Lung (tissue), 12 donors: ENCODE data around the gene GRIK3. TPM values are rescaled to one million over a fixed set of nuclear protein-coding genes. Genes with fewer than 3 reads are reported as not detected.

Source experiments
- ATAC-seq: fragments of 200-7000 bp; cut with Tn5 transposase; one replicate; pipeline ENCODE4 v1.9.1; 2020; ENCODE audit warnings: moderate number of reproducible peaks; ENCODE audit not compliant: insufficient read depth, low FRiP score
- DNase-seq, 3 donors: peaks; one replicate each; pipeline ENCODE4 v3.0.0-alpha.2; 2013 to 2017
- H3K27ac ChIP-seq, 2 donors: one replicate each; pipeline ENCODE4 v1.5.1; 2013; ENCODE audit warnings: mild to moderate bottlenecking in 2 of 2, moderate library complexity in 2 of 2, control low read depth in 1 of 2, inconsistent platforms in 1 of 2, low read depth in 1 of 2, low read length in 1 of 2
- H3K27me3 ChIP-seq, 3 donors: one replicate each; pipeline ENCODE4 v1.5.1; 2013; ENCODE audit warnings: low read length in 2 of 3; ENCODE audit not compliant: control insufficient read depth in 3 of 3, insufficient read depth in 3 of 3
- H3K36me3 ChIP-seq, 4 donors: one replicate each; pipeline ENCODE4 v1.5.1; 2013; ENCODE audit warnings: low read length in 4 of 4, mild to moderate bottlenecking in 1 of 4, moderate library complexity in 1 of 4; ENCODE audit not compliant: control insufficient read depth in 4 of 4, insufficient read depth in 4 of 4
- H3K4me1 ChIP-seq, 5 donors: one replicate each; pipeline ENCODE4 v1.5.1; 2013; ENCODE audit warnings: low read length in 5 of 5, mild to moderate bottlenecking in 2 of 5, moderate library complexity in 1 of 5; ENCODE audit not compliant: control insufficient read depth in 5 of 5, insufficient read depth in 5 of 5
- H3K4me3 ChIP-seq: one replicate; pipeline ENCODE4 v1.5.1; 2013; ENCODE audit warnings: mild to moderate bottlenecking, control low read depth, moderate library complexity
- H3K9ac ChIP-seq, 2 donors: one replicate each; pipeline ENCODE4 v1.5.1; 2013; ENCODE audit warnings: low read length in 2 of 2, control low read depth in 1 of 2; ENCODE audit not compliant: insufficient read depth in 1 of 2
- H3K9me3 ChIP-seq, 4 donors: one replicate each; pipeline ENCODE4 v1.5.1; 2013; ENCODE audit warnings: low read length in 3 of 4, mild to moderate bottlenecking in 1 of 4, moderate library complexity in 1 of 4; ENCODE audit not compliant: control insufficient read depth in 4 of 4, insufficient read depth in 3 of 4
- WGBS, 2 donors: extraction: QIAGEN DNeasy Blood & Tissue Kit; methylation state at CpG; one replicate each; pipeline ENCODE4 v1.1.7; 2013; 5-methylcytosine and 5-hydroxymethylcytosine counted together
- polyA plus RNA-seq, 2 donors: library from polyadenylated mRNA; stranded (reverse); fragments of 200-250 nt; gene quantifications; one replicate each; pipeline ENCODE4 v1.2.1, GENCODE V29; 2013
- total RNA-seq, 2 donors: library from RNA; depleted of rRNA in 1 of 2; stranded (reverse); fragments of >200 nt in 1 of 2; gene quantifications; one replicate each; pipeline ENCODE4 v1.2.1, GENCODE V29; 2014 to 2021
- TF ChIP-seq, protein P1 (sequence below): IDR thresholded peaks from 2 replicates; pipeline ENCODE4 v1.5.1; 2012; ENCODE audit warnings: mild to moderate bottlenecking; ENCODE audit errors: control extremely low read depth, extremely low read depth
- donor health status: control.
- donor health status: control.
- donor health status: Bipolar disorder and iron deficiency.
- donor health status: healthy.
- donor health status: DM: yes; HTN: yes; CAD: no.

GRIK3 gene
- total and polyA plus RNA-seq, 4 donors = 0.01 to 0.40 (median 0.07) TPM

DNA sequence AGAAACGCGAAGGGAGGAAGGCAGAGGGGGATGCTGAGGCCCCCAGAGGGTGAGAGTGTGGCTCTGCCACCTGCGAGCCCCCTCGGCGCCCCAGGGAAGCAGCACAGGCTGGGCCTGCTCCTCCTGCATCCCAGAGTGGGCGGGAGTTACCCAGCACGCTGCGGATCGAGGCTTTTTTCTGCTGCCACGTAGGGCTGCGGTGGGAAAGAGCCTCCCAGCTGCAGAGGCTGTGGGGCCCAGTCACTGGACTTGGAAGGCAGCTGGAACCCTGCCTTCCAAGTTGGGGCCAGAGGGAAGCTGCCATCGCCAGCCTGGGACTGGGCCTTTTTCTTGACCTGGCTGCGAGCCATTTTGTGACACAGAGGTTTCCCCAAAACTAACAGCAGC, 2.3 kb upstream of the GRIK3 start:
- Histone ChIP-seq H3K9ac (no peak overlapping the region), H3K27ac (no peak overlapping the region), H3K4me1 (peaks cover 0 to 17% (median 4%) of the 10 kb centered on the region in 5 donors), H3K36me3 (no peaks in the 10 kb centered on the region), H3K27me3 (peaks cover 16 to 90% (median 69%) of the 10 kb centered on the region in 3 donors), H3K4me3 (no peak overlapping the region), H3K9me3 (peaks cover 0 to 2% (median 0%) of the 10 kb centered on the region in 4 donors)
- DNase-seq (no peak), ATAC-seq (no peak)
- TF ChIP-seq, protein P1, sequence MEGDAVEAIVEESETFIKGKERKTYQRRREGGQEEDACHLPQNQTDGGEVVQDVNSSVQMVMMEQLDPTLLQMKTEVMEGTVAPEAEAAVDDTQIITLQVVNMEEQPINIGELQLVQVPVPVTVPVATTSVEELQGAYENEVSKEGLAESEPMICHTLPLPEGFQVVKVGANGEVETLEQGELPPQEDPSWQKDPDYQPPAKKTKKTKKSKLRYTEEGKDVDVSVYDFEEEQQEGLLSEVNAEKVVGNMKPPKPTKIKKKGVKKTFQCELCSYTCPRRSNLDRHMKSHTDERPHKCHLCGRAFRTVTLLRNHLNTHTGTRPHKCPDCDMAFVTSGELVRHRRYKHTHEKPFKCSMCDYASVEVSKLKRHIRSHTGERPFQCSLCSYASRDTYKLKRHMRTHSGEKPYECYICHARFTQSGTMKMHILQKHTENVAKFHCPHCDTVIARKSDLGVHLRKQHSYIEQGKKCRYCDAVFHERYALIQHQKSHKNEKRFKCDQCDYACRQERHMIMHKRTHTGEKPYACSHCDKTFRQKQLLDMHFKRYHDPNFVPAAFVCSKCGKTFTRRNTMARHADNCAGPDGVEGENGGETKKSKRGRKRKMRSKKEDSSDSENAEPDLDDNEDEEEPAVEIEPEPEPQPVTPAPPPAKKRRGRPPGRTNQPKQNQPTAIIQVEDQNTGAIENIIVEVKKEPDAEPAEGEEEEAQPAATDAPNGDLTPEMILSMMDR = no peak
- 5 to 9% methylated on average over 13 of the region's 13 CpGs for WGBS, 2 donors

DNA sequence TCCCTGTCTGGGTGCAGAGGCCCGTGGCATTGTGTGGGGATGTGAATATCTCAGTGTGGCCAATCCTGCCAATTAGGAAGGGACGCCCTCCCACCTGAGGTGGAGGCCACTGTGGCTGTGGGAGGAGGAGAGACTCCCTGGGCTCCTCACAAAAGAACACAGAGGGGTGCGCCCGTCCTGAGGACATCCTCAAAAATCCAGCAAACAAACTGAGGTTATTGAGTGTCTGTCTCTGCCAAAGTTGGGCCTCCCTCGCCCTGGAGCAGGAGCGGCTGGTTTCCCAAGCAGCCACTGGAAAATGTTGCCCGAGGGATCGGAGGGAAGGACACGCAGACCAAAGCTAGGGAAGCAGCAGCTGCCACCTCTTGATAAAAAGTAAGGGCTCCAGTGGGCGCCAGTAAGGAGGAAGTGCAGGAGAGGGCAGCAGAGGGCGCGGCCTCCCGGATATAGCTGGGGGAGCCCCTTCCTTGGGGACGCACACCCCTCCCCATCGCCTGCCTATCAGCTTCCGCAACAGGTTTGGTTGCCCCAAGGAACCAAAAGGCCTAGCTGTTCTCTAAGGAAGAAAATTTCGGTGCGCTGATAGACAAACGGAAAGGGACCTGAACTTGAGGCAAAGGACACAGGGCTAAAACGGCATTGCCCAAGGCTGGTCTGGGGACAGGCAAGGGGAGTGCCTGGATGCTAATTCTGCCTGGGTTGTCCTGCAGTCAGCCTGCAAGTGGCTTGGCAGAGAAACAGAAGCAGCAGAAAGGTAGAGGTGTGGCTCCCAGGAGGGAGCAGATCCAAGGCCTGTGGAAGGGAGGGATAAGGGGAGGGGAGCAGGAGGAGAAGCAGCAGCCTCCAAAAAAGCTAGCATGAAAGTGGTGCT, 1.7 kb upstream of the GRIK3 start:
- Histone ChIP-seq H3K9me3 (peaks cover 0 to 2% (median 0%) of the 10 kb centered on the region in 4 donors), H3K27me3 (peaks cover 16 to 90% (median 69%) of the 10 kb centered on the region in 3 donors), H3K4me1 (peaks cover 0 to 17% (median 4%) of the 10 kb centered on the region in 5 donors), H3K36me3 (no peaks in the 10 kb centered on the region), H3K27ac (no peak overlapping the region), H3K4me3 (no peak overlapping the region), H3K9ac (no peak overlapping the region)
- WGBS, 2 donors = 0 to 5% methylated on average over 20 of the region's 20 CpGs
- TF ChIP-seq, protein P1 = no peak
- ATAC-seq = no peak
- DNase-seq = no peak

DNA sequence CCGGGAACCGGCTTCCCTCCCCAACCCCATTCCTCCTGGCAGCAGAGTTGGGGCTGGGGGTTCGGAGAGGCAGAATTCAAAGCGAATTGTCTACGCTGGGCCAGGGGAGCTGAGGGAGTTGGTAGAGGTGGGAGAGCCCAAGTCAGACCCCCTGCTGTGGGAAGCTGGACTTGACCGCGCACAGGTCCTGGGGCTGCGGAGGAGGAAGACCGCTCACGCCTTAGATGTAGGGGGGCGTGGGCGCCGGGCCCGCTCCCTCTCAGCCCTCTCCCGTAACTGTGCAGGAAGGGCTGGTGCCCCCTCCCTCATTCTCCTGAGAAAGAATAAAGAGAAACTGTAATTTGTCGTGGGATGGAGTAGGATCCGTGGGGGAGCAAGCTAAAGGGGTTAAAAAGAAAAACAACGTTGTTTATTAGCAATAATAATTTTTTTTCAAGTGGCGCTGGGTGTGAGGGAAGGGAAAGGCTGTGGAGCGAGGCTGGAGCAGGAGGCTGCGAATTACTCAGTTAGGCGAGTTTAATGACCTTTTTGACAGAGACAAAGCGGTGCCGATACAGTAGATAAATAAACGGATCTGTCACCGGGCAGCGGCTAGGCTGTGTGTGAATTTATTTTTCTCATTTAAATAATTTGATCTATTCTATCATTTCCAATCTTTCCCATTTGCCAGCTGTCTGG, 838 bp upstream of the GRIK3 start:
- H3K9ac ChIP-seq = no peak overlapping the region
- no peak overlapping the region for H3K4me3 ChIP-seq
- 3 to 4% methylated on average over 27 of the region's 27 CpGs for WGBS, 2 donors
- peaks cover 16 to 89% (median 71%) of the 10 kb centered on the region in 3 donors for H3K27me3 ChIP-seq
- ATAC-seq (no peak), DNase-seq (no peak)
- peaks cover 0 to 17% (median 4%) of the 10 kb centered on the region in 5 donors for H3K4me1 ChIP-seq
- no peak overlapping the region for H3K27ac ChIP-seq
- H3K36me3 ChIP-seq = no peaks in the 10 kb centered on the region
- TF ChIP-seq, protein P1 = no peak
- H3K9me3 ChIP-seq = peaks cover 0 to 2% (median 0%) of the 10 kb centered on the region in 4 donors
